Activated CD4-positive, alpha-beta T cell treated with anti-CD3 and anti-CD28 coated beads for 36 hours (primary cell): ENCODE results near the gene TMEM151A. TPM values are rescaled to one million over a fixed set of nuclear protein-coding genes. Genes with fewer than 3 reads are reported as not detected.
A peak's percentile ranks its signal among the peaks of the same experiment; 100 is the strongest.

Experiments used
- ATAC-seq: fragments of 200-7000 bp; cut with Tn5 transposase; one replicate; pipeline ENCODE4 v1.10.0; 2021; ENCODE audit warnings: mild to moderate bottlenecking, moderate library complexity
- CTCF ChIA-PET: fragments of 350-600 bp; sonication (Branson Sonifier 250); formaldehyde crosslinking; loops from one replicate; lab custom pipeline; 2021; ENCODE audit warnings: antibody characterized with exemption; lab: Charles Lee
- POLR2A ChIA-PET: fragments of 350-600 bp; sonication (Branson Sonifier 250); formaldehyde crosslinking; loops from one replicate; lab custom pipeline; 2021; ENCODE audit warnings: antibody characterized with exemption, inconsistent platforms; lab: Charles Lee
- DNase-seq: peaks from one replicate; pipeline ENCODE4 v3.0.0-alpha.2; 2020
- H3K27ac Mint-ChIP-seq: one replicate; pipeline ENCODE4 v1.8.0; 2021; ENCODE audit warnings: mixed read lengths
- H3K27me3 Mint-ChIP-seq: one replicate; pipeline ENCODE4 v1.8.0; 2021; ENCODE audit warnings: mixed read lengths
- H3K36me3 Mint-ChIP-seq: one replicate; pipeline ENCODE4 v1.8.0; 2021; ENCODE audit warnings: low read depth, mixed read lengths
- H3K4me1 Mint-ChIP-seq: one replicate; pipeline ENCODE4 v1.8.0; 2021; ENCODE audit warnings: mixed read lengths
- H3K4me3 Mint-ChIP-seq: one replicate; pipeline ENCODE4 v1.8.0; 2021; ENCODE audit warnings: mild to moderate bottlenecking, moderate library complexity, mixed read lengths
- H3K9me3 Mint-ChIP-seq: one replicate; pipeline ENCODE4 v1.8.0; 2021; ENCODE audit warnings: low read depth, mixed read lengths
- intact Hi-C, 2 experiments: fragments of 100-400 bp; cut with DNase I in 1 of 2; cut with micrococcal nuclease in 1 of 2; formaldehyde crosslinking; loops; one replicate each; pipeline versions ENCODE4 v1.14.2 to v1.15.1; 2022 to 2024; cut with DNase I, micrococcal nuclease
- total RNA-seq, 2 experiments: library from RNA; stranded (reverse); gene quantifications; one replicate each; pipeline ENCODE4 v1.2.3, GENCODE V29; 2021

Gene TMEM151A
- total RNA-seq, 2 experiments from 2014 or later, result not detected

- peaks cover 36% of the 10 kb centered on the region for H3K4me1 Mint-ChIP-seq
- intact Hi-C loops, result no loop called here
- ATAC-seq (no peak), DNase-seq (no peak)
- H3K27ac Mint-ChIP-seq, result no peak overlapping the region
- no peak overlapping the region for H3K4me3 Mint-ChIP-seq
- H3K36me3 Mint-ChIP-seq, result peaks cover 24% of the 10 kb centered on the region
- CTCF ChIA-PET, result interaction anchor here (0.6 kb wide), 1 partner anchor 314 kb away, joined by 3 read pairs; no protein-coding TSS in a partner anchor
- H3K9me3 Mint-ChIP-seq, result no peaks in the 10 kb centered on the region
- POLR2A ChIA-PET, result no interaction called here
- H3K27me3 Mint-ChIP-seq, result no peaks in the 10 kb centered on the region
Measured at GRCh38 chr11:66339162-66339675, 47.5 kb downstream of the TMEM151A start.

- Mint-ChIP-seq H3K27ac (no peak overlapping the region), H3K9me3 (no peaks in the 10 kb centered on the region), H3K27me3 (no peaks in the 10 kb centered on the region), H3K4me1 (peaks cover 39% of the 10 kb centered on the region), H3K4me3 (no peak overlapping the region), H3K36me3 (peaks cover 26% of the 10 kb centered on the region)
- POLR2A ChIA-PET, result no interaction called here
- intact Hi-C loops, result no loop called here
- CTCF ChIA-PET, result interaction anchor here (0.6 kb wide), 1 partner anchor 314 kb away, joined by 3 read pairs; no protein-coding TSS in a partner anchor
- no peak for DNase-seq
- ATAC-seq, result no peak
Measured at GRCh38 chr11:66339686-66340483, 48.2 kb downstream of the TMEM151A start.

- peaks cover 47% of the 10 kb centered on the region for H3K4me1 Mint-ChIP-seq
- H3K27ac Mint-ChIP-seq, result no peak overlapping the region
- no peak for DNase-seq
- H3K9me3 Mint-ChIP-seq, result no peaks in the 10 kb centered on the region
- ChIA-PET CTCF (interaction anchor here (0.6 kb wide), 1 partner anchor 380 kb away, joined by 5 read pairs; no protein-coding TSS in a partner anchor), POLR2A (no interaction called here)
- intact Hi-C loops, result no loop called here
- H3K36me3 Mint-ChIP-seq, result peaks cover 26% of the 10 kb centered on the region
- ATAC-seq, result no peak
- H3K4me3 Mint-ChIP-seq, result no peak overlapping the region
- H3K27me3 Mint-ChIP-seq, result no peaks in the 10 kb centered on the region
Measured at GRCh38 chr11:66340596-66341501, 49.2 kb downstream of the TMEM151A start.

- POLR2A ChIA-PET, result no interaction called here
- intact Hi-C loops, result no loop called here
- ATAC-seq (no peak), DNase-seq (no peak)
- H3K4me3 Mint-ChIP-seq, result no peak overlapping the region
- H3K27ac Mint-ChIP-seq, result no peak overlapping the region
- CTCF ChIA-PET, result interaction anchor here (0.5 to 3.0 kb wide), 4 partner anchors 30 to 381 kb away, joined by 3 to 11 read pairs (median 4); no protein-coding TSS in a partner anchor
- H3K36me3 Mint-ChIP-seq, result peaks cover 26% of the 10 kb centered on the region
- peaks cover 47% of the 10 kb centered on the region for H3K4me1 Mint-ChIP-seq
- H3K9me3 Mint-ChIP-seq, result no peaks in the 10 kb centered on the region
- H3K27me3 Mint-ChIP-seq, result no peaks in the 10 kb centered on the region
Measured at GRCh38 chr11:66341502-66342126, 49.9 kb downstream of the TMEM151A start.

GRCh38 chr11:66343176-66343575 is 51.5 kb downstream of the TMEM151A start:
- peaks cover 3% of the 10 kb centered on the region for H3K27me3 Mint-ChIP-seq
- ChIA-PET POLR2A (no interaction called here), CTCF (interaction anchor here (1.0 to 3.0 kb wide), 5 partner anchors 12 to 59 kb away, joined by 3 to 11 read pairs (median 6); no protein-coding TSS in a partner anchor)
- H3K27ac Mint-ChIP-seq, result no peak overlapping the region
- no peaks in the 10 kb centered on the region for H3K9me3 Mint-ChIP-seq
- H3K4me1 Mint-ChIP-seq, result peaks cover 39% of the 10 kb centered on the region
- H3K4me3 Mint-ChIP-seq, result peak overlapping the region; percentile 93
- no peak for ATAC-seq
- no peak for DNase-seq
- peaks cover 23% of the 10 kb centered on the region for H3K36me3 Mint-ChIP-seq
- intact Hi-C loops, result no loop called here

- Mint-ChIP-seq H3K4me1 (peaks cover 45% of the 10 kb centered on the region), H3K27ac (peak within 1 kb of the TSS; percentile 90), H3K9me3 (no peaks in the 10 kb centered on the region), H3K36me3 (peaks cover 16% of the 10 kb centered on the region), H3K27me3 (peaks cover 3% of the 10 kb centered on the region), H3K4me3 (peak within 1 kb of the TSS; percentile 93)
- ATAC-seq (peak; percentile 80), DNase-seq (peak; percentile 98)
- CTCF ChIA-PET, result interaction anchor here (0.7 to 3.0 kb wide), 12 partner anchors 9 to 573 kb away, joined by 3 to 12 read pairs (median 4); no protein-coding TSS in a partner anchor
- POLR2A ChIA-PET, result no interaction called here
- intact Hi-C loops, result loop anchor here (1.0 to 5.0 kb wide), 11 partner anchors 8 to 632 kb away; partner anchors contain the start of genes DPP3 (in 1 of the 2), KAT5 (in 1 of the 2), PACS1 (in 1 of the 2) and PELI3 (in 1 of the 2)
Measured at GRCh38 chr11:66344550-66345315, 53.0 kb downstream of the TMEM151A start, which contains the start of gene BRMS1. Gene BRMS1, minus strand, starts transcription at chr11:66345104. Its CDS starts 2,870 bp downstream, at chr11:66342234.

- Mint-ChIP-seq H3K36me3 (peaks cover 16% of the 10 kb centered on the region), H3K9me3 (no peaks in the 10 kb centered on the region), H3K4me3 (peak overlapping the region; percentile 93), H3K4me1 (peaks cover 45% of the 10 kb centered on the region), H3K27me3 (peaks cover 3% of the 10 kb centered on the region), H3K27ac (peak overlapping the region; percentile 90)
- DNase-seq (no peak), ATAC-seq (peak; percentile 11)
- intact Hi-C loops, result loop anchor here (1.0 to 5.0 kb wide), 11 partner anchors 9 to 632 kb away; partner anchors contain the start of genes DPP3 (in 1 of the 2), KAT5 (in 1 of the 2), PACS1 (in 1 of the 2) and PELI3 (in 1 of the 2)
- ChIA-PET POLR2A (interaction anchor here (0.8 kb wide), 1 partner anchor 27 kb away, joined by 3 read pairs; the partner anchor contains the start of gene SLC29A2), CTCF (interaction anchor here (1.1 to 2.6 kb wide), 8 partner anchors 11 to 486 kb away, joined by 3 to 12 read pairs (median 6); partner anchors contain the start of gene SLC29A2)
Measured at GRCh38 chr11:66345316-66345649, 53.6 kb downstream of the TMEM151A start.

Other genes starting within 250 kb of the TMEM151A start
- gene GAL3ST3, start 242.7 kb upstream of the TMEM151A start, total RNA-seq, result under 1 TPM; 0.51 to 0.69 TPM
- gene SF3B2, start 239.5 kb upstream of the TMEM151A start, total RNA-seq, result 100 to 1,000 TPM; 265 to 270 TPM
- 10 to 100 TPM; 76.6 to 90.7 TPM for gene PACS1, start 221.6 kb upstream of the TMEM151A start, total RNA-seq
- gene KLC2, start 34.2 kb upstream of the TMEM151A start, total RNA-seq, result 10 to 100 TPM; 28.2 to 29.4 TPM
- gene RAB1B, start 23.3 kb upstream of the TMEM151A start, total RNA-seq, result 100 to 1,000 TPM; 114 to 147 TPM
- gene CNIH2, start 13.7 kb upstream of the TMEM151A start, total RNA-seq, result 1 to 10 TPM; 1.3 to 1.6 TPM
- 10 to 100 TPM; 47.5 to 49.8 TPM for gene YIF1A, start 2.8 kb upstream of the TMEM151A start, total RNA-seq
- gene CD248, start 25.1 kb downstream of the TMEM151A start, total RNA-seq, result under 1 TPM; 0.23 to 0.26 TPM
- gene RIN1, start 44.5 kb downstream of the TMEM151A start, total RNA-seq, result 1 to 10 TPM; 1.5 to 1.6 TPM
- 10 to 100 TPM; 29.2 to 30.2 TPM for gene BRMS1, start 53.2 kb downstream of the TMEM151A start, total RNA-seq
- gene B4GAT1, start 55.7 kb downstream of the TMEM151A start, total RNA-seq, result 1 to 10 TPM; 6.0 to 8.5 TPM
- gene SLC29A2, start 79.9 kb downstream of the TMEM151A start, total RNA-seq, result 10 to 100 TPM; 13.6 to 14.4 TPM
- under 1 TPM; 0.07 TPM for gene NPAS4, start 129.1 kb downstream of the TMEM151A start, total RNA-seq
- 100 to 1,000 TPM; 115 to 120 TPM for gene MRPL11, start 147.0 kb downstream of the TMEM151A start, total RNA-seq
- 1 to 10 TPM; 5.7 to 7.0 TPM for gene PELI3, start 175.0 kb downstream of the TMEM151A start, total RNA-seq
- 10 to 100 TPM; 87.1 to 91.9 TPM for gene DPP3, start 188.5 kb downstream of the TMEM151A start, total RNA-seq
- 10 to 100 TPM in 1 of 2 experiments, 1 to 10 TPM in 1; 9.4 to 10.7 TPM for gene BBS1, start 218.7 kb downstream of the TMEM151A start, total RNA-seq